CD4-positive, alpha-beta T cell treated with Interferon alpha-2 for 1 hour (primary cell): Measurements from ENCODE around the gene KLK3.
A peak's percentile ranks its signal among the peaks of the same experiment; 100 is the strongest.
"Not testable (repeated sequence)": the region's sequence is repeated elsewhere in the genome, so short reads cannot be mapped to it uniquely, and the experiment has no call there.

ENCODE experiments used
- DNase-seq, 2 donors: peaks; one replicate each; pipeline ENCODE4 v3.0.0-alpha.2; 2020 to 2022

Gene KLK3

DNA sequence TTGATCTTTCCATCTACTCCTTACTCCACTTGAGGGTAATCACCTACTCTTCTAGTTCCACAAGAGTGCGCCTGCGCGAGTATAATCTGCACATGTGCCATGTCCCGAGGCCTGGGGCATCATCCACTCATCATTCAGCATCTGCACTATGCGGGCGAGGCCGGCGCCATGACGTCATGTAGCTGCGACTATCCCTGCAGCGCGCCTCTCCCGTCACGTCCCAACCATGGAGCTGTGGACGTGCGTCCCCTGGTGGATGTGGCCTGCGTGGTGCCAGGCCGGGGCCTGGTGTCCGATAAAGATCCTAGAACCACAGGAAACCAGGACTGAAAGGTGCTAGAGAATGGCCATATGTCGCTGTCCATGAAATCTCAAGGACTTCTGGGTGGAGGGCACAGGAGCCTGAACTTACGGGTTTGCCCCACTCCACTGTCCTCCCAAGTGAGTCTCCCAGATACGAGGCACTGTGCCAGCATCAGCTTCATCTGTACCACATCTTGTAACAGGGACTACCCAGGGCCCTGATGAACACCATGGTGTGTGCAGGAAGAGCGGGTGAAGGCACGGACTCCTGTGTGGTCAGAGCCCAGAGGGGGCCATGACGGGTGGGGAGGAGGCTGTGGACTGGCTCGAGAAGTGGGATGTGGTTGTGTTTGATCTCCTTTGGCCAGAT, 15.8 kb downstream of the KLK3 start:
- DNase-seq, result no peak

DNA sequence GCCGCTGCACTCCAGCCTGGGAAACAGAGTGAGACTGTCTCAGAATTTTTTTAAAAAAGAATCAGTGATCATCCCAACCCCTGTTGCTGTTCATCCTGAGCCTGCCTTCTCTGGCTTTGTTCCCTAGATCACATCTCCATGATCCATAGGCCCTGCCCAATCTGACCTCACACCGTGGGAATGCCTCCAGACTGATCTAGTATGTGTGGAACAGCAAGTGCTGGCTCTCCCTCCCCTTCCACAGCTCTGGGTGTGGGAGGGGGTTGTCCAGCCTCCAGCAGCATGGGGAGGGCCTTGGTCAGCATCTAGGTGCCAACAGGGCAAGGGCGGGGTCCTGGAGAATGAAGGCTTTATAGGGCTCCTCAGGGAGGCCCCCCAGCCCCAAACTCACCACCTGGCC, 18.3 kb downstream of the KLK3 start, which contains the start of gene KLK2:
TSS of gene KLK2 (plus strand) at position 384 of the 400 bp plus-strand sequence. CDS start 35 bp downstream, outside the sequence.
- no peak for DNase-seq

DNA sequence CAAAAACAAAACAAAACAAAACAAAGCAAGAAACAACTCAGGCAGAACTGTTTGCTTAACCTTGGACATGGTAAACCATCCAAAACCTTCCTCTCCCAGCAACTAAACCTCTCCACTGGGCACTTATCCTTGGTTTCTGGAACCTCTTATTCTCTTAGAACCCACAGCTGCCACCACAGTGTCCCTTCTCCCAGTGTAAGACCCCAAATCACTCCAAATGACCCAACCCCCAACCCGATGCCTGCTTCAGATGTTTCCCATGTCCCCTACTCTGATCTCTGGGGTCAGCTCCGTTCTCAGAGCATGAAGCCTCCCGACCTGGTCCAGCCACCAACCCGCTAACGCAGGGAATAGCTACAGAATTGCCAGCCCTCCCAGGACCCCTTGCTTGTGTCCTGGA, 19.5 kb downstream of the KLK3 start:
- no peak for DNase-seq

DNA sequence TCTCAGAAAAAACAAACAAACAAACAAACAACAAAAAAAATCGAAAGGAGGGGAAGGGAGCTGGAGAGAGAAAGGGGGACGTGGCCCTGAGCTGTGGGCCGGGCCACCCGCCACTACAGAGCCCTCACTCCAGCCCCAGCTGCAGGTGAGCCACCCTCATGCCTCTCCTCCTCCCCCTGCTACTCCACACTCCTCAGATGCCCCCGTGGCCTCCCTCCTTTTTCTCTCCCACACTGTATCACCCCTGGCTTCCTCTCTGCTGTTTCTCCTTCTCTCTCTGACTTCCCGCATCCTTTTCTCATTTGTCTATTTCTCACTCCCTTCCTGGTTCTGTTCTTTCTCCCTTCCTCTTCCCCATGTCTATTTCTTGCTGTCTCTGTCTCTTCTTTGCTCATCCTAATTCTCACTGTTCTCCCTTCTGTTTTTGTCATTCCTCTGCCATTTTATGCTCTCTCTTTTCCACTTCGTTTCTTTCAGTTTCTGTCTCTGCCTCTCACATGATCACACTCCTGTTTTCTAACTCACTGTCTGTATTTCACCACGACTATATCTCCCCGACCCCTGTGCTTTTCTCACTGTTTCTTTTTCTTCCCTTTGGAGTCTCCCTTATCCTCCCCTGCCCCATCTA, 21.2 kb downstream of the KLK3 start:
- DNase-seq, result no peak

DNA sequence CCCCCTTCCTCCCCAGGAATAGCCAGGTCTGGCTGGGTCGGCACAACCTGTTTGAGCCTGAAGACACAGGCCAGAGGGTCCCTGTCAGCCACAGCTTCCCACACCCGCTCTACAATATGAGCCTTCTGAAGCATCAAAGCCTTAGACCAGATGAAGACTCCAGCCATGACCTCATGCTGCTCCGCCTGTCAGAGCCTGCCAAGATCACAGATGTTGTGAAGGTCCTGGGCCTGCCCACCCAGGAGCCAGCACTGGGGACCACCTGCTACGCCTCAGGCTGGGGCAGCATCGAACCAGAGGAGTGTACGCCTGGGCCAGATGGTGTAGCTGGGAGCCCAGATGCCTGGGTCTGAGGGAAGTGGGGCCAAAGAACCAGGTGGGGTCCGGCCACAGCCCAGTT, 21.7 kb downstream of the KLK3 start:
- DNase-seq, result no peak

DNA sequence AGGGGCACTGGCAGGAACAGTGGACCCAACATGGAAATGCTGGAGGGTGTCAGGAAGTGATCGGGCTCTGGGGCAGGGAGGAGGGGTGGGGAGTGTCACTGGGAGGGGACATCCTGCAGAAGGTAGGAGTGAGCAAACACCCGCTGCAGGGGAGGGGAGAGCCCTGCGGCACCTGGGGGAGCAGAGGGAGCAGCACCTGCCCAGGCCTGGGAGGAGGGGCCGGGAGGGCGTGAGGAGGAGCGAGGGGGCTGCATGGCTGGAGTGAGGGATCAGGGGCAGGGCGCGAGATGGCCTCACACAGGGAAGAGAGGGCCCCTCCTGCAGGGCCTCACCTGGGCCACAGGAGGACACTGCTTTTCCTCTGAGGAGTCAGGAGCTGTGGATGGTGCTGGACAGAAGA, 22.6 kb downstream of the KLK3 start:
- no peak for DNase-seq

DNA sequence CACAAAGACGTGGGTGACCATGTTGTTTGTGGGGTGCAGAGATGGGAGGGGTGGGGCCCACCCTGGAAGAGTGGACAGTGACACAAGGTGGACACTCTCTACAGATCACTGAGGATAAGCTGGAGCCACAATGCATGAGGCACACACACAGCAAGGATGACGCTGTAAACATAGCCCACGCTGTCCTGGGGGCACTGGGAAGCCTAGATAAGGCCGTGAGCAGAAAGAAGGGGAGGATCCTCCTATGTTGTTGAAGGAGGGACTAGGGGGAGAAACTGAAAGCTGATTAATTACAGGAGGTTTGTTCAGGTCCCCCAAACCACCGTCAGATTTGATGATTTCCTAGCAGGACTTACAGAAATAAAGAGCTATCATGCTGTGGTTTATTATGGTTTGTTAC, 24.1 kb downstream of the KLK3 start:
- DNase-seq, result no peak

DNA sequence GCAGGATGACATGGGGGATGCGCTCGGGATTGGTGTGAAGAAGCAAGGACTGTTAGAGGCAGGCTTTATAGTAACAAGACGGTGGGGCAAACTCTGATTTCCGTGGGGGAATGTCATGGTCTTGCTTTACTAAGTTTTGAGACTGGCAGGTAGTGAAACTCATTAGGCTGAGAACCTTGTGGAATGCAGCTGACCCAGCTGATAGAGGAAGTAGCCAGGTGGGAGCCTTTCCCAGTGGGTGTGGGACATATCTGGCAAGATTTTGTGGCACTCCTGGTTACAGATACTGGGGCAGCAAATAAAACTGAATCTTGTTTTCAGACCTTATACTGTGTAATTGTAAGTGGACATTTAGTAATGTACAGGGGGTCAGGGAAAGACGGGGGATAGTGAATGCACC, 25.5 kb downstream of the KLK3 start:
- no peak for DNase-seq

DNA sequence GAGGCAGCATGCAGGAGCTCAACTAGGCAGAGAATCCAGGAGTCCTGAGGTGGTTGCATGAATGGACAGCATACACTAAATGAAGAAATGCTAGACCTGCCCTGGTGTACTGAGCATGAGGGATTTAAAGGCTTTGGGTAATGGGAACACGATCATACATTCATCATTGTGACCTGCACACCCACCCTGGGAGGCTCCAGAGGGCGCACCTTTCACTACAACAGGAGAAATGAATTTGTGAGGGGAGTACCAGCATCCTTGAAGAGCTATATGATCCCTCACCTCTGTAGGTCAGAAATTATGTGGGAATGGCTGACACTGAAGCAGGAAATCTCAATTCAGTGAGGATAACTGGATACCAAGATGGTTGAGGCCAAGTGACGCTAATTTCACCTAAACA, 27.5 kb downstream of the KLK3 start:
- no peak for DNase-seq

DNA sequence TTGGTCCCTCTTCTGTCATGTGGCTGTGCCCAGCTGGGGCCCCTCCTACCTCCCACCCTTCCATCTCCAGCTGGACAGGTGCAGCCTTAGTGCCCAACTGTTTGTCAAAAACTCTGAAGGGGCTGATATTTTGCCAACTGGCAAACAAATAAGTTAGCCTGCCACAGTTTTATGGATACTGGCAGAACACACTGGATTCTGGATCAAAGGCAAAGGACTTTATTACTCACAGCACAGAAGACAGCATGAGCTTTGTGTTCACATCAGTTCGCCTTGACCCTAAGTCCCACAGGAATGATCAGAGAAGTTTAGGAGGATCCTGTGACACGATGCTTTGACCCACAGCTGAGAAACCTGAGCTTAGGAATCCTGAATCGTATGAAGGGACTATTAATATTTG, 34.9 kb downstream of the KLK3 start:
- DNase-seq, result no peak

DNA sequence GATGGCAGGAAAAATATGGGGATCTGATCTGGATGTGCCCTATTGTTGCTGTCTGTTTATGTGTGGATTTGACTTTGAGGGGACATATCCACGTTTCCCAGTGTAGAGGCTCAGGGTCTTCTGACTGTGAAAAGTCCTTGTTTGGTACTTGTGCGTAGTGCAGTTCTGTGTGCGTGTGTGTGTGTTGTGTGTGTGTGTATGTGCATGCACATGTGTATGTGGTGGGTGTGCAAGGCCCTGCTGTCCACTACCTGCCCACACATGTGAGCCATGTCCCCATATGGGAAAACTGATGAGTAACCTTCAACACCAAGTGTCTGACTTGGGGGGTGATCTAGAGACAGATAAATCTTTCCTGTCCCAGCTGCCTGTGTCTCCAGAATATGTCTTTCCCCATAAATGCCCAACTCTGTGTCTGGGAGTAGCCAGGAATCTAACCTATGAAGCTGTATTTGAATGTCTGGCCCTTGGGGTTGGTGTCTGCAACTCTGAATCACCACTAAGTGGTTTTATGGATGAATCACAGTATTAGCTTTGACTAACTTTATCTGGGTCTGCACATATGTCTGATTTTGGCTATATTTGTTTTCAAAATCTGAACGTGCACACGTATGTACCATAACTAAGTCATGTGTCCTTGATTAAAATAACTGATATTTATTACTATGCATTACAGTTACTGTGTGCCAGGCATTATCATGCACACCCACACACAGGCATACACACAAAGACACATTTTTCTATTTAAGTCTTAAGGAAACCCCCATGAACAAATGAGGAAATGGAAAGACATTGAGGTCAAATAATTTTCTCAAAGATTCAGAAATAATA, 35.9 kb downstream of the KLK3 start:
- no peak for DNase-seq

DNA sequence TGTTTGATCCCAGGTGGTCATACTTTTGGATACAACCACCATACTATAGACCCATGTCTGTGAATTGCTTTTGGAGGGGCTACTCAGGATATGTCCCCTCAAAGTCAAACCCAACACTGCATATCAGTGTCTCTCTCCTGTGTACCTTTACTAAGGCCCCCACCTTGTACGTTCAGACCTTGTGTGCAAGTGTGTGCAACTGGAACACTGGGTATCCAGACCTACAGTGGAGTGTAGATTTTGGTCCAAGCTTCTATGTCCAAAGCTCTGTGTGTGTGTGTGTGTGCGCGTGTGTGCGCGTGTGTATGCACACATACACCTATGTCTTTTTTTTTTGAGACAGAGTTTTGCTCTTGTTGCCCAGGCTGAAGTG, 36.5 kb downstream of the KLK3 start:
- no peak for DNase-seq

DNA sequence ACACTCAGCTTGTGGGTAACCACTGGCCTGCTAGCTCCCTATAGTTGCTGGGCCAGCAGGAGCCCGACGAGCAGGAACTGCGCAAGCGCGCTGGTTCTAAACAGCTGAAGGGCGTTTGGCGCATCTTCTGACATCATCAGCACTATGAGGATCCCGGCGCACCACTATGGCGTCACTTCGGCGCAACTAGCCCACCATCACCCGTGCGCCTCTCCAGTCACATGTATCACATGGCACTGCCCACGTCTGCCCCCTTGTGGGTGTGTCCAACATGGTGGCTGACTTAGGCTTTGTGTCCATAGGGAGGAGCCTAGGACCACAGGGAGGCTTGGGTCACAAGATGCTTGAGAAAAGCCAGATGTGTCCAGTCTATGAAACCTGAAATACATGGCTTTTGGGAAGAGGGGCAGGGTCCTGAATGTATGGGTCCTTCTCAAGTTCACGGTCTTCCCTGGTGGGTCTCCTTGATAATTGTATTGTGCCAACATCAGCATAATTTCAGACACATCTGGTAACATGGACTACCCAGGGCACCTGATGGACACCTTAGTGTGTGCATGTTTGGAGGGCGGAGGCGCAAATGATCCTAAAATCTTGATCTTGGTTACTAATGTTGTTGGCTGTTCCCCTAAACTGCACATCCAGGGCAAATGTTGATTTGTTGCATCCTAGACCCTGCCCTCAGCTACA, 38.5 kb downstream of the KLK3 start:
- DNase-seq, result no peak

DNA sequence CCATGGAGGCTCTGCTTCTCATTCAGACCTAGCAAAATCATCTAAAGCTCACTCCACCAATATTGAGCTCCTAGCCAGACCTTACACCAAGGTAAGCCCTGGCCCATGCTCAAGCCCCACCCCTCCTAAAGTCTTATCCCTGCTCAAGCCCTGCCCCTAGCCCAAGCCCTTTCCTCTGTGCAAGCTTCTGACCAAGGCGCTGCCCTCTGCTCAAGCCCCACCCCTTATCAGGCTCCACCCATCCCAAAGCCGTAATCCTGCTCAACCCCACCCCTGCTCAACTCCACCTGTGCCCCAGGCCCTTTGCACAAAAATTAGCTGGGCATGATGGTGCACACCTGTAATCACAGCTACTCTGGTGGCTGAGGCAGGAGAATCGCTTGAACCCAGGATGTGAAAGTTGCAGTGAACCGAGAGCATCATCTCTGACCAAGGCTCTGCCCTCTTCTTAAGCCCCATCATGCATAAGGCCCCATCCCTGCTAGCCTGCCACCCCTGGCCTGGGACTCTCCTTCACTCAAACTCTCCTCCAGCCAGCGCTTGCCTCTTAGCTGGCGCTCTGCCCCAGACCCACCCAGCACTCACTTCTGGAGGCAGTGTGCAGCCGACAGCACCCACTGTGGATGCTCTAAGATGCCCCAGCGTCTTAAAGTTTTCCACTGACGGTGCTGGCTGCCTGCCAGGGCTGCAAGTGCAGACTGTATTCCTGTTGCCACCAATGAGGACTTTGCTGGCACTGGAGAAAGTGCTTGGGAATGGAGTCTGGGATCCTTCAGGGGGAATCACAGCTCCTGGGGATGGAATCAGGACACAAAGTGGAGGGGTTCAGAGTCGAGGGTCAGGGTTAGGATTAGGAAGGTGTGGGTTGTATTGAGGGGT, 40.0 kb downstream of the KLK3 start:
- no peak for DNase-seq

DNA sequence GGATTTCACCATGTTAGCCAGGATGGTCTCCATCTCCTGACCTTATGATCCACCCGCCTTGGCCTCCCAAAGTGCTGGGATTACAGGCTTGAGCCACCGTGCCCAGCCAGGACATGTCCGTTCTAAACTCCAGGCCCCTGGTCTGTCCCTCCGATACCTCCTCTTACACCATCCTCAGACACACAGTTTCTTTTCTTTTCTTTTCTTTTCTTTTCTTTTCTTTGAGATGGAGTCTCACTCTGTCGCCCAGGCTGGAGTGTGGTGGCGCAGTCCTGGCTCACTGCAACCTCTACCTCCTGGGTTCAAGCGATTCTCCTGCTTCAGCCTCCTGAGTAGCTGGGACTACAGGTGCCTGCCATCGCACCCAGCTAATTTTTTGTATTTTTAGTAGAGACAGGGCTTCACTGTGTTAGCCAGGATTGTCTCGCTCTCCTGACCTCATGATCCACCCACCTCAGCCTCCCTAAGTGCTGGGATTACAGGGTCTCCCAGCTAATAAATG, 41.4 kb downstream of the KLK3 start:
- DNase-seq, result not testable (repeated sequence)

DNA sequence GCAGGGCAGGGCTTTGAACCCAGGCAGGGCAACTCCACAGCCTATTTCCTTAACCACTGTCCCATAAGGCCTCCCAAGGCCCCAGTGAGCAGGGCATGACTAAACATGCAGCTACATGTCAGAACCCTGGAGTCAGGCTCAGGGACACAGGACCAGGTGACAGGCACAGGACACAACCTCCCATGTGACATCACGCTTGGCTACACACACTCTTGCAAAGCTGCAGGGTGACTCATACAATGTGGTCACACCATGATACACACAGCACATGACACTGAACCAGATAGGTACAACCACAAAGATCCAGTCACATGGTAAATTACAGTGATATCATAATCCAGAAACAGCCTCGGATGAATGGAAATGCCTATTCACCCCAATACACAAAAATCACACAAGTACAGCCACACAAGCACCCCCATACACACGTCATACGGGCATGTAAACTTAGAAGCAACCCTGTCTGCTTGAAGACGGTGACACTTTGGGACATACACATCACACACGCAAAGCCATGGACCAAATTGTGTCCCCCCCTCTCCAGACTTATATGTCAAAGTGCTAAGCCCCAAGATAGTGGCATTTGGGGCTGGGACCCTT, 42.0 kb downstream of the KLK3 start:
- peak in 1 of 2 donors; percentile 42 for DNase-seq

DNA sequence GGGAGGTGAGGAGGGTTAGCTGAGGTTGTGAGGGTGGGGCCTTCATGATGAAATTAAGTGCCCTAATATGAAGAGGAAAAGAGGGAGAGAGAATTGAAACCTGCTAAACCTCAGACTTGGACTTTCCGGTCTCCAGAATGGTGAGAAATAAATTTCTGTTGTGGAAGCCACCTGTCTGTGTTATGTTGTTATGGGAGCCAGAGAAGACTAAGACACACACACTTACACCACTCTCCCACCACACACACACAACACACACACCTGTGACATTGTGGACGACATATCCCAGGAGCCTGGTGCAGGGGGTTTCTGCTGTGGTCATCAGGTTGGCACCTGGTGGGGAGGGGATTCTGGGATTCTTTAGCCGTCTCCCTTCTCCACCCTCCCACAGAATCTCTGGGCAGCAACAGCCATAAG, 42.5 kb downstream of the KLK3 start:
- DNase-seq, result no peak

DNA sequence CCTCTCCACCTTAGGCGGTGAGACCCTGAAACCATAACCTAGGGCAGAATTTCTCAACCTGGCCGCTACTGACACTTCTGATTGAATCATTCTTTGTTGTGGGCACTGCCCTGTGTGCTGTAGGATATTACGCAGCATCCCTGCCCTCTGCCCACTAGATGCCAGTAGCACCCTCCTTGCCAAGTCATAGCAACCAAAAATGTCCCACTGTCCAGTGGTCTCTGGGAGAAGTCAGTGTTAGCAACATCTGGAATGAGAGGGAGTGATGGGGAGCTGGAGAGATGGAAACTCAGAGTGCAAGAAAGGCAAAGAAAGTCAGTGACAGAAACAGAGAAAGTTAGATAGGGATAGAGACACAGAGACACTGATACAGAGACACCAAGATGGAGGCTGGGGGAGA, 42.9 kb downstream of the KLK3 start:
- no peak for DNase-seq

DNA sequence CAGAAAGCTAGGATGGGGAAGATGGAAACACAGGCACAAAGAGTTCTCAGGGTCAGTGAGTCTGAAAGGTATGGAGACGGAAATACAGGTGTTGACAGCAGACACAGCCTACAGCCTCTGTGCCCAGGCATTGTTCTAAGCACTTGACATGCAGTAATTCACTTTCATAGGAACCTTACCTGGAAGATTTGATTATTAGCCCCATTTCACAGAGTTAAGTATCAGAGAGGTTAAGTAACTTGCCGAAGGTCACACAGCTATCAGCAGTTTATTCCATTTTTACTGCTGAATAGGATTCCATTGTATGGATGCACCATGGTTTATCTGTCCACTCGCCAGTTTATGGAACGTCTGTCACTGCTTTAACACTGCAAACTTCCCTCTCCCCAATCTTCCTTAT, 43.3 kb downstream of the KLK3 start:
- no peak for DNase-seq

DNA sequence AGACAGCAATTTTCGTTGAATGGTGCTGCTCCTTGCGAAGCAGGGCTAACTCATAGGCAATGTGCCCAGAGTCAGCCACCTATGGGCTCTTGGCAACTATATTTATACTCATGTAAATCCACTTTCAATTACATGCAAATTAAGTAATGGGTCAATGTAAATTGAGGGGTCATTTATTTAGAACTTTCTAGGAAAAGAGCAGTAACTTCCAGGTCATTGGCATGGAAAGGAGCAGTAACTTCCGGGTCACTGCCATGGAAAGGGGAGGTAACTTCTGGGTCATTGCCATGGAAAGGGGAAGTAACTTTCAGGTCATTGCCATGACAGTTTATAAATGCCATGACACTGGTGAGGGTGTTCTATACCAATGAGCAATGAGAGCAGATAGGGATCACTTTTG, 44.9 kb downstream of the KLK3 start:
- DNase-seq, result no peak

DNA sequence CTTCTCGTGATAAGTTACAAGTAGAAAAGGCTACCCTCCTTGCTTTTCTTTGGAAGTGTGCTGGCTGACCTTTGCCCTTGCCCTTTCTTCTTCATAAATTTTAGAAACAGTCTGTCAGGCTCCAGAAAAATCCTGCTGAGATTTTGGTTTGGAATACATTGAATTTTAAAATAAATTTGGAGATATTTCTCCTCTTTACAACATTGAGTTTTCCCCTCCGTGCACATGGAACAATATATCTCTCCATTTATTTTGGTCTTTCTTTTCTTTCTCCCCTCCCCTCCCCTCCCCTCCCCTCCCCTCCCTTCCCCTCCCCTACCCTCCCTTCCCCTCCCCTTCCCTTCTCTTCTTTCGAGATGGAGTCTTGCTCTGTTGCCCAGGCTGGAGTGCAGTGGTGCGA, 47.9 kb downstream of the KLK3 start:
- DNase-seq, result no peak

DNA sequence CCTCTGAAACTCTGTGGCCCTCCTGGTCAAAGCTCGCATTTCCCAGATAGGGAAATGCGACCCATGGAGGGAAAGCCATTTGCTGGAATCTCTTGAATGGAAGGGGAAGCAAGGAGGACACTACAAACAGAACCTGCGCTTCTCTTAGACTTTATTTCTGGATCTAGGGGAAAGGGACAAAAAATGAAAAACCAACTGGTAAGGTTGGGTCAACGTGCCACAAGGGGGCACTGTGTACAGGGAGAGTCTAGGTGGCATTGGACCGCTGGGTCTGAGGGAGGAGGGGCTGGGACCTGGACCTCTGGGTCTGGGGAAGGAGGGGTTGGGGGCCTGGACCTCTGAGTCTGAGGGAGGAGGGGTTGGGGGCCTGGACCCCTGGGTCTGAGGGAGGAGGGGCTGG, 51.5 kb downstream of the KLK3 start:
- no peak for DNase-seq
